GM12865 (cell line): ENCODE results near the gene FARS2.

Source experiments
- DNase-seq: peaks from one replicate; pipeline ENCODE4 v3.0.0; 2010; ENCODE audit warnings: low read depth
- H3K4me3 ChIP-seq: 2 replicates; pipeline ENCODE4 v1.5.1; 2011; ENCODE audit warnings: mild to moderate bottlenecking, low read depth, low read length, control low read depth
- TF ChIP-seq, protein P1 (sequence below): IDR thresholded peaks from 2 replicates; pipeline ENCODE4 v1.5.1; 2011; ENCODE audit warnings: low read length, control low read depth, low read depth, inconsistent platforms; ENCODE audit not compliant: insufficient read depth; ENCODE audit errors: missing control alignments

Gene FARS2

DNA sequence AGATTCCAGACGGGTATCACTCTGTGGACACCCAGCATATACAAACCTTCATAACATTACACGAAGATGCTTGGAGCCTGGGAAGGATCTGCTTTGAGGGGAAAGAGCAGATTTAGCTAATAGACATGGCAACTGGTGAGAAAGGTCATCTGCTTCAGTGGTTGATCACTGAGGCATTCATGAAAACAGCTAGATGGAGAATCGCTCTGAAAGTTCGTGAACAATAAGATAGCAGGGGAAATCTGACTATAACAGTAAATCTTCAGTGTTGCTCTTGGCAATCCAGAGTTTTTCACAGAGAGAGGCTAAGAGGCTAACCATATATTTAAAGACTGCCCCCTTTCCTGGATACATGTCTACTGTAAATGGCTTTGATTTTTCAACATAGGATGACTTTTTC, 245.3 kb downstream of the FARS2 start:
- TF ChIP-seq, protein P1, sequence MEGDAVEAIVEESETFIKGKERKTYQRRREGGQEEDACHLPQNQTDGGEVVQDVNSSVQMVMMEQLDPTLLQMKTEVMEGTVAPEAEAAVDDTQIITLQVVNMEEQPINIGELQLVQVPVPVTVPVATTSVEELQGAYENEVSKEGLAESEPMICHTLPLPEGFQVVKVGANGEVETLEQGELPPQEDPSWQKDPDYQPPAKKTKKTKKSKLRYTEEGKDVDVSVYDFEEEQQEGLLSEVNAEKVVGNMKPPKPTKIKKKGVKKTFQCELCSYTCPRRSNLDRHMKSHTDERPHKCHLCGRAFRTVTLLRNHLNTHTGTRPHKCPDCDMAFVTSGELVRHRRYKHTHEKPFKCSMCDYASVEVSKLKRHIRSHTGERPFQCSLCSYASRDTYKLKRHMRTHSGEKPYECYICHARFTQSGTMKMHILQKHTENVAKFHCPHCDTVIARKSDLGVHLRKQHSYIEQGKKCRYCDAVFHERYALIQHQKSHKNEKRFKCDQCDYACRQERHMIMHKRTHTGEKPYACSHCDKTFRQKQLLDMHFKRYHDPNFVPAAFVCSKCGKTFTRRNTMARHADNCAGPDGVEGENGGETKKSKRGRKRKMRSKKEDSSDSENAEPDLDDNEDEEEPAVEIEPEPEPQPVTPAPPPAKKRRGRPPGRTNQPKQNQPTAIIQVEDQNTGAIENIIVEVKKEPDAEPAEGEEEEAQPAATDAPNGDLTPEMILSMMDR = no peak
- peak; percentile 44 for DNase-seq
- peak overlapping the region; percentile 29 for H3K4me3 ChIP-seq

GRCh38 chr6:5507131-5507681, 245.9 kb downstream of the FARS2 start:
- H3K4me3 ChIP-seq = peak overlapping the region; percentile 29
- DNase-seq = peak; percentile 79
- TF ChIP-seq, protein P1 = no peak

- no peak overlapping the region for H3K4me3 ChIP-seq
- DNase-seq = no peak
- TF ChIP-seq, protein P1 = no peak
Observed at GRCh38 chr6:5509106-5509505, 247.8 kb downstream of the FARS2 start.

DNA sequence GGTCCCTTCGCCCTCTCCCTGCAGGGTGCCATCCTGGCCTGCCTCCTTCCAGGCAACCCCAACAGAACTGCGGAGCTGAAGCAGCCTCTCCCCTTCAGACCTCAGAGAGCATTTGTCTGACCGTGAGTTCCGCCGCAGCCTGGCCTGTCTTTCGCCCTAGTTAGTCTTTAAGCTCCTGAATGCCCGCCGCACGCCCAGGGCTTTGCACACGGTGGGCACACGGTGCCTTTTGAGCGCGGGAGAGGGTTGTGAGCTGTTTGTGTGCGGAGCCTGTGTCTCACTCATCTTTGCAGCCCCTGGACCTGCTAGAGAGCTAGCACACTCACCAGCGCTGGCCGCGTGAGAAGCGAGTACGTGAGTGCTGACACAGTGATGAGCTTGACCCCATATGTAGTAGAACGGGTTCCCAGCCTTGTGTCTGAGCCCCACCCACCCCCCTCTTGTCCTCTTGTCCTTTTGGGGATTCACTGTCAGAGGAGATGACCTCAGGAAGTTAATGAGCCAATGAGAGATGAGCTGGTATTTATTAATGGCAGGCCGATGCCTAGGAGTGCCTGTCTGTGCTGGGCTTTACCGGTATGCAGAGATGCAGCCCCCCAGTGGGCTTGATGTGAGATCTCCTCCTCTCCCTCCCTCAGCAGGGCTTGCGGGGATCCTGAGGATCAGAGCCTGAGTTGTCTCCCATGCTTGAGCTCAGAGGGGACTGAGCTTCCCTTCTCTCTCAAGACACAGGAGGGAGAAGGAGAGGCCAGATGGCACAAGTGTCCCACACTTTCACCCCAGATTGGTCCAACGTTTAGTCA, 249.2 kb downstream of the FARS2 start:
- DNase-seq = no peak

GRCh38 chr6:5511954-5512353, 250.6 kb downstream of the FARS2 start:
- DNase-seq = no peak
- TF ChIP-seq, protein P1 = no peak
- H3K4me3 ChIP-seq = no peak overlapping the region

More for the DNA sequence above, 249.2 kb downstream of the FARS2 start:
- no peak overlapping the region for H3K4me3 ChIP-seq
- TF ChIP-seq, protein P1 = no peak

GRCh38 chr6:5512422-5512821, 251.1 kb downstream of the FARS2 start:
- no peak overlapping the region for H3K4me3 ChIP-seq
- TF ChIP-seq, protein P1 = no peak

More at GRCh38 chr6:5512422-5512821, 251.1 kb downstream of the FARS2 start:
- DNase-seq = no peak
